ENCODE results near the gene ENPP7.

ENPP7 gene, protein sequence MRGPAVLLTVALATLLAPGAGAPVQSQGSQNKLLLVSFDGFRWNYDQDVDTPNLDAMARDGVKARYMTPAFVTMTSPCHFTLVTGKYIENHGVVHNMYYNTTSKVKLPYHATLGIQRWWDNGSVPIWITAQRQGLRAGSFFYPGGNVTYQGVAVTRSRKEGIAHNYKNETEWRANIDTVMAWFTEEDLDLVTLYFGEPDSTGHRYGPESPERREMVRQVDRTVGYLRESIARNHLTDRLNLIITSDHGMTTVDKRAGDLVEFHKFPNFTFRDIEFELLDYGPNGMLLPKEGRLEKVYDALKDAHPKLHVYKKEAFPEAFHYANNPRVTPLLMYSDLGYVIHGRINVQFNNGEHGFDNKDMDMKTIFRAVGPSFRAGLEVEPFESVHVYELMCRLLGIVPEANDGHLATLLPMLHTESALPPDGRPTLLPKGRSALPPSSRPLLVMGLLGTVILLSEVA

DNA sequence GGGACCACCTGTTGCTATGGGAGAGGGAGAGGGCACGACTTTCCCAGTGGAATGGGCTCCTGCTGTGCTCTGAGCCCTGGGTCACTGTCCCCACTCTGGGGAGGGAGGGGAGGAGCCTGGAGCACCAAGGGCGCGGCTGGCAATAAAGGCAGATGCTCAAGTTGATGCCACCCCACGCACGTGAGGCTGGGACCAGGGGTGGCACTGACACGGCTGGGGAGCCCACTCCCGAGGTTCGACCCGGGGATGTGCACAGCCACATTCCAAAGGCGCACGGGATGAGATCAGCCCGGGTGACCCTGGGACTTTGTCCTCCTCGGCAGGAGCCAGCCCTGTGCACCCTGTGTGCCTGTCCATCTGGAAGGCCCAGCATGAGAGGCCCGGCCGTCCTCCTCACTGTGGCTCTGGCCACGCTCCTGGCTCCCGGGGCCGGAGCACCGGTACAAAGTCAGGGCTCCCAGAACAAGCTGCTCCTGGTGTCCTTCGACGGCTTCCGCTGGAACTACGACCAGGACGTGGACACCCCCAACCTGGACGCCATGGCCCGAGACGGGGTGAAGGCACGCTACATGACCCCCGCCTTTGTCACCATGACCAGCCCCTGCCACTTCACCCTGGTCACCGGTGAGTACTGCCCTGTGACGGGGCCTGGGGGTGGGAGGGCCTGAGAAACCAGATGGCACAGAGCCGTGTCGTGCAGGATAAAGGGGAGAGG lies at the start of gene ENPP7:
ENPP7 (plus strand) TSS at position 175 of the 715 bp plus-strand sequence; CDS start at position 372, 197 bp downstream.
- in situ Hi-C loops (cut with MboI; ENCODE audit: low sequenced_read_pairs) = no loop called here

DNA sequence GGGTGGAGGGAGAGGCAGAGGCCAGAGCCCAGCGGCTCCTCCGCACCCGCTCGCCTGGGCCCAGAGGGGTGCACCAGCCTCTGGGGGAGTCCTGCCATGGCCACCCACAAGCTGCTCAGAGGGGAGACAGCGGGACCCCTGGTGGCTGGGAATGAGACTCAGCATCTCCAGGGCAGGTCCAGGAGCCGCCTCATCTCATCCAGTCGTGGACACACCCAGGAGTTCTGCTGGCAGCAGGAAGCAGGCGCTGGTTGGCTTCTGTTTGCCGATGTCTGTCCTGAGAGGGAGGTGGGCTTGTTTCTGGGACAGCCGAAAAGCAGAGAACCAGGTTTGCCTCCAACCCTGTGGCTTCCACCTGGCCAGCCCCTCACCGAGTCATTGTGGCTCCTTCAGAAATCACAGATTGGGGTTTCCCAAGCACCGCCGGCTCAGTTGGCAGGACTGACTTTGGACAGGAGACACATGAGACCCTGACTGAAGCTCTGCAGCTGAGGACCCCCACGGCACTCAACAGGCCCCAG lies 49.6 kb upstream of the ENPP7 start:
- in situ Hi-C loops (cut with MboI; ENCODE audit: low sequenced_read_pairs) = no loop called here

DNA sequence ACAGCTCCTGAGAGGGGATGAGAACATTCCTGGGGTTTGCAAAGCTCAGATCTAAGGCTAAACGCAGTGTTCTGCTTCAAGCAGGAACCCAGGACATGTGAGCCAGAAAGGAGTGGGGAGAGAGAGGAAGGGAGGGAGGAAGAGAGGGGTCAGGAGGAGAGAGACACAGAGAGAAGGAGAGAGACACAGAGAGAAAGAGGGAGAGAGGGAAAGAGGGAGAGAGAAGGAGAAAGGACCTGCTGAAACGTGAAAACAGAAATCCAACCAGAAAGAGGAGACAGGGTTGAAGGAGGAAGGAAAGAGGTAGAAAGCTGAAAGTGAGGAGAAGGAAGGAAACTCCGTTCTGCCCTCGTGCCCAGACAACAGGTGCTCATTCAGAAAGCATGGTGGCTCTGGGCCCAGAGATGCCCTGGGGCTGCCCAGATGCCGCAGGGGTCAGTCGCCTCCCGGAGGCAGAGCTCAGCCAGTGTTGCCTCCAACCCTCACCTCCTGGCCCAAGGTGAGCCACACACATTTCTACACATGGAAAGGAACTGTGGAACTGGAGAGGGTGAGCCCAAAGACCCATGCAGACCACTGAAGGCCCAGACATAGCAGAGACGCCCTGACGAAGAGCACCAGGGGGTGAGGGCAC lies 49.0 kb upstream of the ENPP7 start:
- in situ Hi-C loops (cut with MboI; ENCODE audit: low sequenced_read_pairs) = no loop called here

DNA sequence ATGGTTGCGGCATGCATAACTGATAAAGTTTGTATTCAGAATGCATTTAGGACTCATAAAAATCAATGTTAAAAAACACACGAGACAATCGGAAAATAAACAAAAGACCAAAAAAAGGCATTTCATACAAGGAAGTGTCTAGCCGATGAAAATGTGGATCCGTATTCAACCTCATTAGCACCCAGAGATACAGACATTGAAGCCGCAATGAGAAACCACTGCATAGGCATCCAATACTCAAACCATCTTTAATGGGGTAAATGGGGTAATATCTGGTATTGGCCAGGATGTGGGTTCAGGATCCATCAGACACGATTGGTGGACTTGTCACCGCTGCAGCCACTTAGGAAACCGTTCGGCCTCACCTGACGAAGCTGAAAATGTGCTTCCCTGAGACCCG lies 47.4 kb upstream of the ENPP7 start:
- in situ Hi-C loops (cut with MboI; ENCODE audit: low sequenced_read_pairs) = no loop called here

DNA sequence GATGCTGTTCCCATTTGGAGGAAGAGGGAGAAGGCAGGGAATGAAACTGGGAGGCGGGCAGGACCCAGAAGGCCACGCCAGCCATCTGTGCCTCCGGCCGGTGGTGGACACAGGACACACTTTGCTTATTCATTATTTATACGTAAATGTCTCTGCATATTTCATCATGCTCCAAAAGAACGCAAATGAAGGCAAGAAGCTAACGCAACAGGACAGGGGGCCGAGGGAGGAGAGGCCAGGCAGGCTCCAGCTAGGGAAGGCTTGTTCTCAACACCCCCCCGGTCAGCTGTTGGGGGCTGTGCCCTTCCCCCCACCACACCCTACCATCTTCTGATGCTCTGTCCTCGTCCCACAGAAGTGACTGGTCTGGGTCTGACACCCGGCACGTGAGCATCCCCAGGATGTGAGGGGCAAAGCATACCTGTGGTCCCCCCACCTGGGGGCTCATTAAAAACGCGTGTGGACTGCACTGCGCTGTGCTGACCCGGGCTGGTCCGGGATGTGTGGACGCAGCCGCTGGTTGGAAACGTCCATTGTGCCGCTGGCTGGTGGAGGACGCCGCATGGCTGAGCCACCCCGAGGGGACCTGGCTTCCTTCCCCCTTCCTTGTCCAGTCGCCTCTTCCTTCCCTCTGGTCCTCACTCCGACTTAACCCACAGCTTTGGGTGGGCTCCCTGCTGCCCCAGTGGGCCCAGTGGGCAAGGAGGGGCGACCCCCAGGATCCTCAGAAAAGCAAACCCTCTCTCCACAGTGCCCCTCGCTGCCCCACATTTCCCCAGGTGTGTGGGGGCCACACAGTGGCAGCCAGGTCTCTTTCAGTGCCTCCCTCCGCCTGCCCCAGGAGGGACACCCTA lies 46.4 kb upstream of the ENPP7 start:
- in situ Hi-C loops (cut with MboI; ENCODE audit: low sequenced_read_pairs) = no loop called here

DNA sequence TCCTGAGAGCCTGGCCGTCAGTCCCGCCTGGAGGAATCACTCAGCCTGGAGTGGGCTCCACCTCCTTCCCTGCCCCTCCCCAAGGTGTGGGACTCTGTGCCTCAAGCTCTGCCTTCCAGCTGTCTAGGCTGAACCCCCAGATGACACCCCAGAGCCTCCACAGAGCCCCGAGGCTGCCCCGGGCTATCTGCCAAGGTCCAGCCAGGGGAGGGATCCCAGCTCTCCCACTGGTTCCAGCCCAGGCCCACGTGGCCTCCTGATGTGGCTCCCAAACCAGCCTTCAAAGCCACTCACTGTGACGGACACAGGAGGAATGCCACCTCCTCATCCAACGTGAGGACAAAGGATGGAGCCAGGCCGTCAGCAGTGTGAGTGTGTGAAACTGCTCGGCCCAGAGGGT lies 45.6 kb upstream of the ENPP7 start:
- in situ Hi-C loops (cut with MboI; ENCODE audit: low sequenced_read_pairs) = no loop called here

DNA sequence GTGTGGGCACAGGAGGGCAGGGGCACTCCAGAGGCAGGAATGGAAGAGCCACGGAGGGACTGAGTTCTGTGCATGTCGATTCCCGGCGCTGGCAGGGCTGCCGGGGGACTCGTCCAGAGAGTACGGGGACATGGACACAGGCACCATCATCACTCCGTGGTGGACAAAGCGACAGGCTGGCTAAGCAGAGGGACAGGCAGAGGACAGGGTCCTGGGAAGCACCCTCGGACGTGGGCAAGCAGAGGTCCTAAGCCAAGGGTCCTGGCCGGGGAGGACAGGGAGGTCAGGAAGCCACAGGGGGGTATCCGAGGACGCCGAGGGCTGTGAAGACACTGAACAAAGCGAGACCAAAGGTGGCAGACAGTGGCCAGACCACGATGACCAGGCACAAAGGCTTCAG lies 44.3 kb upstream of the ENPP7 start:
- in situ Hi-C loops (cut with MboI; ENCODE audit: low sequenced_read_pairs) = no loop called here

DNA sequence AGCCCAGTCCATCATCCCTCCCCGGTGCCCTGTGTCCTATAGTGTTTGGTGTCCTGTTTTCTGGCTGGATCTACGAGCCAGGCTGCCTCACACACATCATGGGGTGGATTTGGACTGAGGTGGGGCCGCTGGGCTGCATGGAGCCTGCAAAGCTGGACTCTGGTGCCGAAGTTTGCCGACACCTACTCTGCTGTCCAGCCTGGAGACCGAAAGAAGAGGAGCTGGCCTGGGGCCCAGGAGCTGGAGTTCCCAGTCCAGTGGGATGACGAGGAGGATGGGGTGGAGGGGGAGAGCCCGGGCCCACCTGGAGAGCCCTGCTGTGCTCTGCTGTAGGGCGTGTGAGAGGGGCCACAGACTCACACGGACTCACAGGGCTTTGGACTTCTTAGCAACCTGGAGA lies 40.3 kb upstream of the ENPP7 start:
- in situ Hi-C loops (cut with MboI; ENCODE audit: low sequenced_read_pairs) = no loop called here

DNA sequence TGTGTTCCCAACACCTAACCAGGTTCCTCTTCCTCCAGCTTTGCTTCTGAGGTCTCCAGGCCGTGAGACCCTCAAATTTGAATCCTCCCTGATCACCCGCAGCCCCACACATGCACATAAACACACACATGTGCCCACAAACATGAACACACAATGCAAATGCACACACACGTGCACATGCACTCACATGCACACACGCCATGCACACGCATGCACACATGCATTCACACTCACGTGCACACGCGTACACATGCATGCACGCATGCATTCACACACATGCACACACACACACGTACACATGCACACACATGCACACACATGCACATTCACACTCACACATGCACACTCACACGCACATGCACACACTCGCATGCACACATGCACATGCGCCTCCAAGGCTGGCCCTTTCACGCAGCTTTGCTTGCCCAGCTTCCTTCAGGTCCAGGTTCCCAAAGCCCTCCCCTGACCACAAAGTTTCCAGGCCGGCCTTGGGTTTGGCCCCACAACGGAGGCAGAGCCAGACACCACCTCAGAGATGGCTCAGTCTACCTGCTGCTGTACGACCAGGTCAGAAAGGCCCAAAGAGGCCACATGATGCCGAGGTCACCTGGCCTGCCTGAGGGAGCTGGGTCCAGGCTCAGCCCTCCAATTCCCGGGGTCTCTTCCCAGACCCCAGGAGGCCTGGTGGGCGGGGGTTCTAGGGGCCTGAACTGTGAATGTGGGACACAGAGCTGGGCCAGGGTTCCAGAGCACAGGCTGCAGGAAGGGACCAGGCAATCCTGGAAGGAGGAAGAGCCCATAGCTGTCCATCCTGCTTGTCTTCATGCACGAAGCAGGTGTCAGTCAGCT lies 39.5 kb upstream of the ENPP7 start:
- in situ Hi-C loops (cut with MboI; ENCODE audit: low sequenced_read_pairs) = no loop called here

DNA sequence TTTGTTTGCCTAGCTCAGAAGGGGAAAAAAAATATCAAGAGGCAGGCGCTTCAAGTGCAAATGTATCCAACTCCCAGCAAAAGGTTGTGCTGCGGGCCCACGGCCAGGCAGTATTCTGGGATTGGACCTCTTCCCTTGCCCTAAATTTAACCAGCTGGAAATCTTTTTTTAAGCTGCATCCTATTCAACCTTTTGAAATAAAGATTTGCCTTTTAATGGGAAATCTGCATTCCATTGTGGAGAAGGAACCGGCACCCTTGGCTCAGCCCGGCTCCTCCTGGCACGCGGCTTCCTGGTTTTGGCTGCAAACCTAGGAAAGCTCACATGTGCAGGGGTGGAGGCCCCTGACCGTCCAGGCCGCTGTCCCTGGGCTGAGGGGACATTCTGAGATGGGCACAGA lies 38.8 kb upstream of the ENPP7 start:
- in situ Hi-C loops (cut with MboI; ENCODE audit: low sequenced_read_pairs) = no loop called here

DNA sequence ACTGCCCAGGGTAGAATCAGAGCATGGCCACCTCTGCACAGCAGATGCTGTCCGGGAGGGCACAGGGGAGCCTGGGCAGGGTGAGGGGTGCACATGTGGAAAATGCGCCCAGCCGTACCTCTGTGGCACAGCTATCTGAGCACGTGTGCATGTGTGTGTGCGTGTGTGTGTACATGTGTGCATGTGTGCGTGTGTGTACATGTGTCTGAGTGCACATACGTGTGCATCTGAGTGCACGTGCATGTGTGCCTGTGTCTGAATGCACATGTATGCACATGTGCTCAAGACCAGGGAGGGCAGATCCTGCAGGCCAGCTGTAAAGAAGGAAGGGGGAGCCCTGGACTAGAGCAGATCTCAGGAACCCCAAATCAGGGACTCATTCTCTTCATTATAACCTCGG lies 37.3 kb upstream of the ENPP7 start:
- in situ Hi-C loops (cut with MboI; ENCODE audit: low sequenced_read_pairs) = no loop called here

DNA sequence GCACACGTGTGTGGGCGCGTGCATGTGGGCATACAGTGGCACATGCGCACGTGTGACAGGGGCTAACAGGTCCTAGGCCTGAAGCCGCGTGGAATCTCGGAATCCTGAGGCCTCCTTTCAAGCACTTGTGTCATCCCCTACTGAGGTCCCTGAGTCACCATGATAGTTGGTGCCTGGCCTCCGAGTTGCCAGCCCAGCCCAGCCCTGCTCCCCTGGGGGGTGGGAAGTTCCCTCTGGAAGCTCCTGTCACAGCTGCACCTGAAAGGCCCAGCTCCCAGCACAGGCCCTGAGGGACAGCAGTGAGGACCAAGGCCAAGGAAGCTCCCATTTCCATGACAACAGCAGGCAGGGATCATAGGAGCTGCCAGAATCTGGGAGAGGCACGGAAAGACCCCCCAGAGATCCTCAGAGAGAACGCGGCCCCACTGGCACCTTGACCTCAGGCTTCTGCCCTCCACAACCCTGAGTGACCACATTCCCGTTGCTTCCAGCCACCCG lies 35.4 kb upstream of the ENPP7 start:
- in situ Hi-C loops (cut with MboI; ENCODE audit: low sequenced_read_pairs) = no loop called here

DNA sequence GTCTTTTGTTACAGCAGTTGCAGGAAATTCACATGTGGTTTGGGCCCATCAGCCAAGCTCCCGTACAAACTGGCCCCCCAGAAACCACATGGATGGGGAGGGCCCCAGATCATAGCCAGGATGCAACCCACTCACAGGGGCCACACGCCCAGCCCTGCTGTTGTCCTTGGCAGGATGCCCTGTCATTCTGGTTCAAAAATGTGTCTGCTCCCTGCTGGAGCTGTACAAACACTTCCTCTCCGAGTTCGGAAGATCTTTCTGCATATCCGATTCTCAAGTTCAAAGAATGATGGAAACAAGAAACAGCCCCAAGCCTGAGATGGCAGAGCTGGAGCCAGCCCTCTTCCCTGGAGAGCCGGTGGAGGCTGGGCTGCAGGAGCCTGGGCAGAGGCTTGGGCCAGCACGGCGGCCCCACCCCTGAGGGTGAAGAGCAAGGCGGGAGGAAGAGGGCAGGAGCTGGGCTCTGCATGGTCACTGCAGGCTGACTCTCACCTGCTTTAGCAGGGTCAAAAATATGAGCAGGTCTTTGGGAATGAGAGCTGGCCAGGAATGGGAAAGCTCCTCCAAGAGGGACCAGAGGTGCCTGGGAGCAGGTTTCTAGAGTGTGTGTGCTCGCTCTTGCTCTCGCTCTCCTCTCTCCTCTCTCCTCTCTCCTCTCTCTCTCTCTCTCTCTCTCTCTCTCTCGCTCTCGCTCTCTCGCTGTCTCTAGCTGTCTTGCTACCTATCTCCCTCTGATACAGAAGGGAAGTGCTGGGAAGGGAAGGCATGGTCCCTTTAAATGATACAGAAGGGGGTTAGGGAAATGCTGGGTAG lies 34.7 kb upstream of the ENPP7 start:
- in situ Hi-C loops (cut with MboI; ENCODE audit: low sequenced_read_pairs) = no loop called here

DNA sequence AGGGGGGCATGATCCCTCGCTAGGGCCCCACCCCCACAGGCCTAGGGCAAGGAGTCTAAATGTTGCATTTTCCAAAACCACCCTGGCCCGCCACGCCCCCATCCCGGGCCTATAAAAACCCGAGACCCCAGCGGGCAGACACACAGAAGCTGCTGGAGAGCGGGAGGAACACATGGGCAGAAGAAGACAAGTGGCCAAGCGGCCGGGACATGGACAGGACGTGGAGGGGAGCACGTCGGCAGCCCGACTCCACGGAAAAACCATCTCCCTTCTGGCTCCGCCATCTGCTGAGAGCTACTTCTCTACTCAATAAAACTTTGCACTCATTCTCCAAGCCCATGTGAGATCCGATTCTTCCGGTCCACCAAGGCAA lies 34.1 kb upstream of the ENPP7 start:
- in situ Hi-C loops (cut with MboI; ENCODE audit: low sequenced_read_pairs) = no loop called here

DNA sequence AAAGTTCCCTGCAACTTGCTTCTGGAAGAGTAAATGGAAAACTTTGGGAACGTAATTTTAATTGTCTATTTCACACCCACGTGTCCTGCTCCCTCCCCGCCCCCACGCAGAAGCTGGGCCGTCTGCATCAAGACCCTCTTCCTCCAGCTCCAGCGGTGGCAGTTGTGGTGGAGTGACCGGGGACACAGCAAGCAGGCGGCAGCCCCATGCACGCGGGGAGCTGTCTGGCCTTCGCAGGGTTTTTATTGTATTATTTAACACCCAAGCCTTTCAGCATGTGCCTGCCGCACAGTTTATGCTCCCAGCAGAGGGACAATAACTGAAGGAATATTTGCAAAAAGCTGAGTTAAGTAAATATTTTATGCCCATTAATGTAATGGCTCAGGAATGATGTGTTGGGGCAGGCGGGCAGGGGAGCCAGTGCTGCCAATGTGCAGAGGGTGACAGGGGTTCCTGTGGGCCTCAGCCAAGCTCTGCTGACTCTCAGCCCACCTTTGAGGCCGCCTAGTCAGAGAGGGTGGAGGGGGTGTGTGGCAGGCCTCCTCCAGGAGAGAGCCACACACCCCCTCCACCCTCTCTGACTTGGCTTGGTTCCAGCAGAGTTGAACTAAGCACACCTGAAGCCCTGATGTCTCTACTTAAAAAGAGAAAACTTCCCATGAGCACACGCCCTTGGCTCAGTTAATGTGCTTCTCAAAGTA lies 32.4 kb upstream of the ENPP7 start:
- in situ Hi-C loops (cut with MboI; ENCODE audit: low sequenced_read_pairs) = no loop called here

DNA sequence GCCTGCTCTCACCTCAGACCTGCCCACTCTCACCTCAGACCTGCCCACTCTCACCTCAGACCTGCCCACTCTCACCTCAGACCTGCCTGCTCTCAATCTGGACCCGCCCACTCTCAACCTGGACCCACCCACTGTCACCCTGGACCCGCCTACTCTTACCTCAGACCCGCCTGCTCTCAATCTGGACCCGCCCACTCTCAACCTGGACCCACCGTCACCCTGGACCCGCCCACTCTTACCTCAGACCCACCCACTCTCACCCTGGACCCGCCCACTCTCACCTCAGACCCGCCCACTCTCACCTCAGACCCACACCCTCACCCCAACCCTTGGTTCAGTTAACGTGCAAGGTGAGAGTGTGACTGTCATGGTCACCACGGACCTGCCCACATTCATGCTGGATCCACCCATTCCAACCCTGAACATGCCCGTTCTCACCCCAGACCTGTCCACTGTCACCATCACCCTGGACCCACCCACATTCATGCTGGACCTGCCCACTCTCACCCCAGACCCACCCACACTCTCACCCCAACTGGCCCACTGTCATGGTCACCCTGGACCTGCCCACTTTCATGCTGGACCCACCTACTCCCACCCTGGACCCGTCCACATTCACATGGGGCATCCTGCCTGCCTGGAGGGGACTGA lies 31.2 kb upstream of the ENPP7 start:
- in situ Hi-C loops (cut with MboI; ENCODE audit: low sequenced_read_pairs) = no loop called here

DNA sequence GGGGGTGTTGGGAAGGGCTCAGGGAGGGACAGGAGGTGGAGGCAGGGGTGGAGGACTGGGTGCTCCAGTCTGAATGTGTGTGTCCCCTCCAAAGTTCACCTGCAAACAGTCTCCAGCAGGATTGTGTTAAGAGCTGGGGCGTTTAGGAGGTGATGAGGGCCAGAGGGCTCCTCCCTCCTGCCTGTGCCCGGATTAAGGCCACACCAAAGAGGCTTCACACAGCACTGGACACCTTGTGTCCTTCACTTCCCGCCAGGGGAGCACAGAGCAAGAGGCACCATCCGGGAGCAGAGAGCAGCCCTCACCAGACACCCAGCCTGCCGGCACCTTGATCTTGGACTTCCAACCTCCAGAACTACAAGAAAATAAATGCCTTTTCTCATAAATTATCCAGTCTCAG lies 30.2 kb upstream of the ENPP7 start:
- in situ Hi-C loops (cut with MboI; ENCODE audit: low sequenced_read_pairs) = no loop called here

DNA sequence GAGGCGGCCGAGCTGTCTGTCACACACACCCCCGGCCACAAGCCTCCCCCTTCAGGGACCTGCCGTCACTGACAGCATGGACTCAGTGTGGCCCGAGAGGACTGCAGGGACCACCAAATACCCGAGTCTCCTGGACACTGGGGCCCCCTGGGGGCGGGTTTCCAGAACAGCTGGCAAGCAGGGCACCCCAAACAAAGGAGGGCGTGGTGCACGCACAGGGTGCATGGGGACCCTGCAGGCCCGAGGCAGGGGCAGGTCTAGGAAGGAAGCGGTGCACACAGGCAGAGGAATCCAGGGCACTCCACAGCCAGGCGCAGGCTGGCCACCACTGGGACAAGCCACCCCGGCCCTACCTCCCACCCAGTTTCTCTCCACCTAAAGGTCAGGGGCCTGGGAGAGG lies 28.7 kb upstream of the ENPP7 start:
- in situ Hi-C loops (cut with MboI; ENCODE audit: low sequenced_read_pairs) = no loop called here
